Activated naive CD4-positive, alpha-beta T cell treated with anti-CD3 and anti-CD28 coated beads for 36 hours (primary cell): ENCODE measurements around the gene OAT. TPM values are rescaled to one million over a fixed set of nuclear protein-coding genes. Genes with fewer than 3 reads are reported as not detected.
"Not testable (repeated sequence)": the region's sequence is repeated elsewhere in the genome, so short reads cannot be mapped to it uniquely, and the experiment has no call there.

ENCODE experiments used
- CTCF ChIA-PET: fragments of 350-600 bp; sonication (Branson Sonifier 250); formaldehyde crosslinking; loops from one replicate; lab custom pipeline; 2021; ENCODE audit warnings: antibody characterized with exemption; lab: Charles Lee
- DNase-seq: peaks from one replicate; pipeline ENCODE4 v3.0.0-alpha.2; 2020
- H3K27ac Mint-ChIP-seq: one replicate; pipeline ENCODE4 v1.8.0; 2021; ENCODE audit warnings: mild to moderate bottlenecking, mixed read lengths
- H3K27me3 Mint-ChIP-seq: one replicate; pipeline ENCODE4 v1.8.0; 2021; ENCODE audit warnings: low read depth, mixed read lengths
- H3K36me3 Mint-ChIP-seq: one replicate; pipeline ENCODE4 v1.8.0; 2021; ENCODE audit warnings: low read depth, mixed read lengths
- H3K4me1 Mint-ChIP-seq: one replicate; pipeline ENCODE4 v1.8.0; 2021; ENCODE audit warnings: low read depth, mixed read lengths
- H3K4me3 Mint-ChIP-seq: one replicate; pipeline ENCODE4 v1.8.0; 2021; ENCODE audit warnings: mild to moderate bottlenecking, moderate library complexity, mixed read lengths
- H3K9me3 Mint-ChIP-seq: one replicate; pipeline ENCODE4 v1.8.0; 2021; ENCODE audit warnings: mixed read lengths
- intact Hi-C: fragments of 100-400 bp; cut with micrococcal nuclease; formaldehyde crosslinking; loops from one replicate; pipeline ENCODE4 v1.15.1; 2023
- total RNA-seq, 2 experiments: library from RNA; stranded (reverse); gene quantifications; one replicate each; pipeline ENCODE4 v1.2.3, GENCODE V29; 2021

Gene OAT
- total RNA-seq, 2 experiments from 2014 or later, result 37.4 to 41.6 TPM

DNA sequence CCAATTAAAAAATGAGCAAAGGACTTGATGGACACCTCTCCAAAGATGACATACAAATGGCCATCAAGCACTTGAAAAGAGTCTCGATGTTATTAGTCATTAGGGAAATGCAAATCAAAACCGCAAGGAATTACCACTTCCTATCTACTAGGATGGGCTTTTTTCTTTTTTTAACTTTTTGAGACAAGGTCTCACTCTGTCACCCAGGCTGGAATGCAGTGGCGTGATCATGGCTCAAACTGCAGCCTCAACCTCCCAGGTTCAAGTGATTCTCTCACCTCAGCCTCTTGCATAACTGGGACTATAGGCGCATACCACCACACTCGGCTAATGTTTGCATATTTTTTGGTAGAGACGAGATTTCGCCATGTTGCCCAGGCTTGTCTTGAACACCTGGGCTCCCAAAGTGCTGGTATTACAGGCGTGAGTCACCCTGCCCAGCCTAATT lies 17.5 kb upstream of the OAT start:
- Mint-ChIP-seq H3K4me1 (no peaks in the 10 kb centered on the region), H3K36me3 (no peaks in the 10 kb centered on the region), H3K4me3 (no peak overlapping the region), H3K9me3 (no peaks in the 10 kb centered on the region), H3K27ac (no peak overlapping the region), H3K27me3 (peaks cover 5% of the 10 kb centered on the region)
- CTCF ChIA-PET, result interaction anchor here (0.7 kb wide), 1 partner anchor 178 kb away, joined by 4 read pairs; no protein-coding TSS in a partner anchor
- no peak for DNase-seq
- intact Hi-C loops, result no loop called here

DNA sequence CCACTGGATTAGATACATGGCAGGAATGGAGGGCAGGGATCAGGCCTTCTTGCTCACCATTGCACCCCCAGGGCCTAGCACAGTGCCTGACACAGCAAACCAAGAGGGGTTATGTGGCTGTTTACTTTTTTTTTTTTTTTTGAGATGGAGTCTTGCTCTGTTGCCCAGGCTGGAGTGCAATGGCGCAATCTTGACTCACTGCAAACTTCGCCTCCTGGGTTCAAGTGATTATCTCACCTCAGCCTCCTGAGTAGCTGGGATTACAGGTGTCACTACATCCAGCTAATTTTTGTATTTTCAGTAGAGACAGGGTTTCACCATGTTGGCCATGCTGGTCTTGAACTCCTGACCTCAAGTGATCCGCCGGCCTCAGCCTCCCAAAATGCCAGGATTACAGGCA lies 17.0 kb upstream of the OAT start:
- H3K36me3 Mint-ChIP-seq, H3K4me3 Mint-ChIP-seq, DNase-seq, intact Hi-C loops, H3K27ac Mint-ChIP-seq, H3K4me1 Mint-ChIP-seq, H3K27me3 Mint-ChIP-seq, H3K9me3 Mint-ChIP-seq: not testable (repeated sequence)
- CTCF ChIA-PET, result interaction anchor here (0.7 kb wide), 1 partner anchor 179 kb away, joined by 4 read pairs; no protein-coding TSS in a partner anchor

DNA sequence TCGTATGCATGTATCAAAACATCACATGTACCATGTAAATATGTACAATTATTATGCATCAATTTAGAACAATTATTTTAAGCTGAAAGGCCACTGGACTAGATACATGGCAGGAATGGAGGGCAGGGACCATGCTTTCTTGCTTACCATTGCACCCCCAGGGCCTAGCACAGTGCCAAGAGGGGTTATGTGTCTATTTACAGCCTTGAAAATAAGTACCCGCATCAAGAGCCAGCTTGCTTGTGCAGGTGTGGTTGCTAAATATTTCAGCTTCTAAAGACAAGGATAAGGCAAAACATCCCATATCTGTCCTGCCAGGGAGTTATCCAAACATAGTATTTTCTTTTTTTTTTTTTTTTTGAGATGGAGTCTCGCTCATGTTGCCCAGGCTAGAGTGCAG lies 14.7 kb upstream of the OAT start:
- no peaks in the 10 kb centered on the region for H3K36me3 Mint-ChIP-seq
- intact Hi-C loops, result no loop called here
- H3K4me3 Mint-ChIP-seq, result no peak overlapping the region
- peaks cover 3% of the 10 kb centered on the region for H3K27me3 Mint-ChIP-seq
- H3K9me3 Mint-ChIP-seq, result no peaks in the 10 kb centered on the region
- CTCF ChIA-PET, result interaction anchor here (0.7 kb wide), 1 partner anchor 44 kb away, joined by 3 read pairs; no protein-coding TSS in a partner anchor
- no peak overlapping the region for H3K27ac Mint-ChIP-seq
- no peak for DNase-seq
- no peaks in the 10 kb centered on the region for H3K4me1 Mint-ChIP-seq

DNA sequence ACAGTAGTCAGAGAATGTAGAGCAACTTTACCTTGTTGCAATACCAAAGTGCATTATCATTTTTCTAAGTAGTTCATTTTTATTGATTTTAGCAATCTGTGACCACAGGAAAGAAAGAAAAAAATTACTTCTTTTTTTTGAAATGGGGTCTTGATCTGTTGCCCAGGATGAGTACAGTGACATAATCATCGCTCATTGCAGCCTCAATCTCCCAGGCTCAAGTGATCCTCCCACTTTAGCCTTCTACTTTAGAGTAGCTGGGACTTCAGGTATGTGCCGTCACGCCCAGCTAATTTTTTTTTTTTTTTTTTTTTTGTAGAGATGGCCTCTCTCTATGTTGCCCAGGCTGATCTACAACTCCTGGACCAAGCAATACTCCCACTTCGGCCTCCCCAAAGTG lies 11.4 kb upstream of the OAT start:
- DNase-seq, result no peak
- Mint-ChIP-seq H3K9me3 (no peaks in the 10 kb centered on the region), H3K27ac (no peak overlapping the region), H3K4me1 (no peaks in the 10 kb centered on the region), H3K27me3 (peaks cover 3% of the 10 kb centered on the region), H3K4me3 (no peak overlapping the region), H3K36me3 (no peaks in the 10 kb centered on the region)
- CTCF ChIA-PET, result interaction anchor here (1.3 kb wide), 1 partner anchor 41 kb away, joined by 4 read pairs; no protein-coding TSS in a partner anchor
- intact Hi-C loops, result no loop called here

DNA sequence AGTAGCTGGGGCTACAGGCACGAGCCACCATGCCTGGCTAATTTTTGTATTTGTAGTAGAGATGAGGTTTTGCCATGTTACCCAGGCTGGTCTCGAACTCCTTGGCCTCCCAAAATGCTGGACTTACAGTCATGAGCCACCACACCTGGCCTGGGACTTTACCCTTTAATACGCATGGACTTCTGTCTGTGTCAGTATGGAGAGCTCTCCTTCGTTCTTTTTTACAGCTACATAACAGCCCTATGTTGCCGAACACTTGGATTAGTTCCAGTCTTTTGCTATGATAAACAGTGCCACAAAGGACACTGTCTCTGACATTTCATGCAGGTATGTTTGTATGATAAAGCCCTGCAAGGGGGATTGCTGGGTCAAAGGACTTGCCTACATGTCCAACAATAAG lies 10.9 kb upstream of the OAT start:
- CTCF ChIA-PET, result interaction anchor here (1.1 kb wide), 1 partner anchor 11 kb away, joined by 3 read pairs; the partner anchor contains the start of gene OAT
- peaks cover 3% of the 10 kb centered on the region for H3K27me3 Mint-ChIP-seq

DNA sequence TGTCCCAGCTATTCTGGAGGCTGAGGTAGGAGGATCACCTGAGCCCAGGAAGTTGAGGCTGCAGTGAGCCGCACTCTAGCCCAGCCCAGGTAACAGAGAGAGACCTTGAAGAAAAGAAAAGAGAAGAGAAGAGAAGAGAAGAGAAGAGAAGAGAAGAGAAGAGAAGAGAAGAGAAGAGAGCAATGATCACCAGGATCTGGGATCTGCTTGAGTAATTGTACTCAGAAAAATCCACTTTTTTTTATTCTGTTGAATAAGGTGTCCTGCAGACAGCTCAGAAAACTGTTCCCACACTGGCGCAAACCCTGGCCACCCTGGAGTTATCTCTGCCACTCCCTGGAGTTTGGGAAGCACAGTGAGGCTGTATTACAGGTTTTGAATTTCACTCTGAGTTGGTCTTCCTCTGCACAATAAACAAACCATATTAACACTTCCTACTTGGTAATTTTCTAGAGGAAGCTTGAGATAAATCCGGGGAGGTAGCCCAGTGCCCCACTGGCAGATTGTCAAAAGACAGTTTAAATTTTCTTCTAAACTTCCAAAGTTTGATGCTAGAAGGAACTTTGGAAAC lies 9.6 kb upstream of the OAT start:
- CTCF ChIA-PET, result interaction anchor here (0.5 to 1.2 kb wide), 4 partner anchors 10 to 382 kb away, joined by 3 to 5 read pairs (median 3); partner anchors contain the start of gene OAT
- no peak overlapping the region for H3K27ac Mint-ChIP-seq
- H3K9me3 Mint-ChIP-seq, result no peaks in the 10 kb centered on the region
- no peaks in the 10 kb centered on the region for H3K4me1 Mint-ChIP-seq
- H3K36me3 Mint-ChIP-seq, result no peaks in the 10 kb centered on the region
- intact Hi-C loops, result no loop called here
- DNase-seq, result no peak
- no peak overlapping the region for H3K4me3 Mint-ChIP-seq
- peaks cover 3% of the 10 kb centered on the region for H3K27me3 Mint-ChIP-seq

More for the DNA sequence above, 10.9 kb upstream of the OAT start:
- no peaks in the 10 kb centered on the region for H3K9me3 Mint-ChIP-seq
- DNase-seq, result no peak
- no peaks in the 10 kb centered on the region for H3K4me1 Mint-ChIP-seq
- no peak overlapping the region for H3K4me3 Mint-ChIP-seq
- H3K36me3 Mint-ChIP-seq, result no peaks in the 10 kb centered on the region
- intact Hi-C loops, result no loop called here
- H3K27ac Mint-ChIP-seq, result no peak overlapping the region

DNA sequence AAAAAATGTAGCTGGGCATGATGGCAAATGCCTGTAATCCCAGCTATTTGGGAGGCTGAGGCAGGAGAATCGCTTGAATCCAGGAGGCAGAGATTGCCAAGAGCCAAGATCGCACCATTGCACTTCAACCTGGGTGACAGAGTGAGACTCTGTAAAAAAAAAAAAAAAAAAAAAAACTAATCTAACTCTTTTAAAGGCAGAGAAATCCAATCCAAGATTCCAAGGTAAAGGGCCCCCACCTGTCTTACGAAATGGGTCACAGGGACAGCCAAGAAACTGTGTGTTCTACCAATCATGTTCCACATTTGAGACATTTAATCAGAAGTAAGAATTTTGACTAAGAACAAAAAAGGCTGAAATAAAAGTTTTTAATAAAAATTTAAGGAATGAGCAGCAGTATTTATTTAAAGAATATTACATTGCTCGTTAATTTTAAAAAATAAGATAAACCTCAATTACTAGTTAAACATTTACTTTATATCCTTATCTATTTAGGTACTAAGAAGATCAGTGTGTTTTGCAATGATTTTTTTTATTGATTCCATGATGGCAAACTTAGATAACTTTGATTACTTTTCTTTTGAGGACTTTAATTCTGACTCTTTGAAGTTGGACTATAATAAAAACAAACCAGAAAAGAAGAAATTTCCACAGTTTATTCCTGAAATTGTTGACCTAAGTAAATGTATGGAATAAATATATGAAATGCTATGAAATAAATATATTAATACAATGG lies 6.7 kb upstream of the OAT start:
- H3K4me1 Mint-ChIP-seq, result no peaks in the 10 kb centered on the region
- no peaks in the 10 kb centered on the region for H3K27me3 Mint-ChIP-seq
- no peak overlapping the region for H3K27ac Mint-ChIP-seq
- H3K9me3 Mint-ChIP-seq, result no peaks in the 10 kb centered on the region
- CTCF ChIA-PET, result interaction anchor here (0.7 kb wide), 1 partner anchor 10 kb away, joined by 4 read pairs; no protein-coding TSS in a partner anchor
- no peak overlapping the region for H3K4me3 Mint-ChIP-seq
- H3K36me3 Mint-ChIP-seq, result no peaks in the 10 kb centered on the region
- intact Hi-C loops, result no loop called here
- no peak for DNase-seq

DNA sequence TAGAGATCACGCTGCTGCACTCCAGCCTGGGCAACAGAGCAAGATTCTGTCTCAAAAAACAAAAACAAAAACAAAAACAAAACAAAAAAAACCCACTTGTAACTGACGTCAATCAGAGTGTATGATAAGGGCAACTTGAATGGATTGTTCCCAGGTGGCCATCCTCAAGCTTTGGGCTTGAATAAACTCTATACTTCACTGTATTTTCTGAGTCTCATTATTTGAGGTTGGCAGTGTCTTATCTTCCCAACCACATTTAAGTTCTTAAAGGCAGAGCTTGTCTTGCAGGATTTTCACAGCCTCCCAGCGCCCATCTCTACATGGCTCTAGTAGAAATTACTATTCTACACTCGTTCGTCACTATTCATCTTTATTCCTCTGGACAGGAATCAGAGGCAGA lies 5.1 kb upstream of the OAT start:
- Mint-ChIP-seq H3K27ac (no peak overlapping the region), H3K27me3 (no peaks in the 10 kb centered on the region), H3K36me3 (no peaks in the 10 kb centered on the region), H3K4me3 (no peak overlapping the region), H3K9me3 (no peaks in the 10 kb centered on the region), H3K4me1 (peaks cover 2% of the 10 kb centered on the region)
- no peak for DNase-seq
- CTCF ChIA-PET, result no interaction called here
- intact Hi-C loops, result no loop called here

DNA sequence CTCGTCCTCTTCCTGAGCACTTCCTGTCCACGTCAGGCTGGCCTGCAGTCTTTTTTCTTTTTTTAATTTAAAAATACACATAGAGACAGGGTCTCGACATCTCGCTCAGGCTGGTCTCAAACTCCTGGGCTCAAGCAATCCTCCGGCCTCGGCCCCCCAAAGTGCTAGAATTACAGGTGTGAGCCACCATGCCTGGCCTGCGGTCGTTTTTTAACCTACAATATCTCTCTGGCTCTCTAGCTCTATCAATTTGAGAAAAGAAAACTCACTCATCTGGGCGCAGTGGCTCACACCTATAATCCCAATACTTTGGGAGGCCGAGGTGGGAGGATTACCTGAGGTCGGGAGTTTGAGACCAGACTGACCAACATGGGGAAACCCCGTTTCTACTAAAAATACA lies 4.0 kb upstream of the OAT start:
- intact Hi-C loops, result no loop called here
- Mint-ChIP-seq H3K4me1 (peaks cover 2% of the 10 kb centered on the region), H3K9me3 (no peaks in the 10 kb centered on the region), H3K27ac (no peak overlapping the region), H3K4me3 (no peak overlapping the region), H3K27me3 (no peaks in the 10 kb centered on the region), H3K36me3 (no peaks in the 10 kb centered on the region)
- DNase-seq, result no peak
- CTCF ChIA-PET, result interaction anchor here (1.1 kb wide), 1 partner anchor 19 kb away, joined by 3 read pairs; no protein-coding TSS in a partner anchor

DNA sequence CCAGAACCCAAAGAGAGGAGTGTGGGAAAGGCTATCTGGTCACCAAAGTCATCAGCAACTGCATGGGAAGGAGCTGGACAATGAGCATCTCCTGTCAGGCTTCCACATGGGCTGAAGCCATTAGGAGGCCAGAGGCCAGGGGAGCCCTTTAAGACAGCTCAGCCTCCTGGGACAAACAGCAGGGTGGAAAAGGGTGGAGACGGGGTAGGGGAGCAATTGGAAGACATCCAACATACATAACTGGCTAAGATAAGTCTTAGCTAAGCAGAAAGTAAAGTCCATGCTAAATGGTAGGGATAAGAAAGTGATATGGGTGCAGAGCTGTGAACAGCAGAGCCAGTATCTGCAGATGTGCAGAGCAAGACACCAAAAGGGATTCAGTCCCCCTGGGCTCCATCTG lies 1.5 kb upstream of the OAT start:
- Mint-ChIP-seq H3K27me3 (no peaks in the 10 kb centered on the region), H3K27ac (no peak overlapping the region), H3K4me1 (peaks cover 23% of the 10 kb centered on the region), H3K4me3 (no peak overlapping the region), H3K9me3 (no peaks in the 10 kb centered on the region), H3K36me3 (no peaks in the 10 kb centered on the region)
- CTCF ChIA-PET, result interaction anchor here (2.4 kb wide), 1 partner anchor 17 kb away, joined by 9 read pairs; no protein-coding TSS in a partner anchor
- no peak for DNase-seq
- intact Hi-C loops, result no loop called here

DNA sequence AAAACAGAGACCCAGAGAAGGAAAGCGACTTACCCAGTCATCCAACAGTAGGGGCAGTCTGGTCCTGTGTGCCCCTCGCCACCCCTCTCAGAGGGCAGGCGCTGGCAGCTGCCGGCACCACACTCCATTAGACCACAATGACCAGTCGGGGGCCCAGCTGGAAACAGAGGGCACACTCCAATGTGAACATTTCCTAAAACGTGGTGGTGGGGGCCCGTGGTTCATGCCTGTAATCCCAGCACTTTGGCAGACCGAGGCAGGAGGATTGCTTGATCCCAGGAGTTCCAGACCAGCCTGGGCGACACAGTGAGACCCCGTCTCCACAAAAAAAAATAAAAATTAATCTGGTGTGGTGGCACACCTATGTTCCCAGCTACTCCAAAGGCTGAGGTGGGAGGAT lies 912 bp upstream of the OAT start:
- CTCF ChIA-PET, result interaction anchor here (2.4 kb wide), 1 partner anchor 16 kb away, joined by 9 read pairs; no protein-coding TSS in a partner anchor
- Mint-ChIP-seq H3K9me3 (no peaks in the 10 kb centered on the region), H3K4me1 (peaks cover 25% of the 10 kb centered on the region), H3K27me3 (no peaks in the 10 kb centered on the region), H3K27ac (no peak overlapping the region), H3K4me3 (peak overlapping the region; percentile 73), H3K36me3 (no peaks in the 10 kb centered on the region)
- no peak for DNase-seq
- intact Hi-C loops, result loop anchor here (1.0 to 5.0 kb wide), 5 partner anchors 42 to 1412 kb away; partner anchors contain the start of genes ABRAXAS2, ACADSB, BUB3 and EDRF1
